GM12878 (cell line): ENCODE data around the gene DNASE2B. TPM values are rescaled to one million over a fixed set of nuclear protein-coding genes. Genes with fewer than 3 reads are reported as not detected.

Experiments used
- ATAC-seq: fragments of 200-7000 bp; cut with Tn5 transposase; 3 replicates; pipeline ENCODE4 v1.9.1; 2020; ENCODE audit warnings: mild to moderate bottlenecking, moderate library complexity
- BruUV-seq: library from RNA; stranded (reverse); fragments of 400-500 nt; replicated peaks from 2 replicates; lab custom pipeline; 2021; lab: Mats Ljungman, UMichigan
- CTCF ChIA-PET: fragments of 300-600 bp; sonication (Branson Sonifier 250); formaldehyde crosslinking; extraction: SDS; loops from one replicate; lab custom pipeline; 2021; ENCODE audit warnings: inconsistent platforms; lab: Yijun Ruan, JAX
- POLR2A ChIA-PET: fragments of 350-600 bp; formaldehyde crosslinking; extraction: SDS; loops from one replicate; lab custom pipeline; 2021; ENCODE audit warnings: inconsistent platforms; lab: Charles Lee
- RAD21 ChIA-PET: fragments of 300-600 bp; sonication (Branson Sonifier 250); formaldehyde crosslinking; loops from one replicate; lab custom pipeline; 2023; ENCODE audit warnings: antibody characterized with exemption; ENCODE audit not compliant: unreplicated experiment; lab: Charles Lee
- SMC1A ChIA-PET: fragments of 300-600 bp; sonication (Branson Sonifier 250); formaldehyde crosslinking; loops from one replicate; lab custom pipeline; 2023; ENCODE audit not compliant: unreplicated experiment, uncharacterized antibody; lab: Charles Lee
- DNase-seq: peaks from one replicate; pipeline ENCODE4 v3.0.0-alpha.2; 2011; ENCODE audit warnings: low read depth, low spot score
- FAIRE-seq: peaks from 3 replicates; lab custom pipeline; 2011; peaks lifted over from hg19 to GRCh38; lab: Jason Lieb, UNC
- H2AFZ ChIP-seq: 2 replicates; pipeline ENCODE4 v1.6.0; 2011; ENCODE audit warnings: low read depth, low read length, control low read depth; ENCODE audit not compliant: control insufficient read depth
- H3K27ac ChIP-seq: 2 replicates; pipeline ENCODE4 v1.5.1; 2011; ENCODE audit warnings: control low read depth; ENCODE audit not compliant: control insufficient read depth, insufficient read depth
- H3K27me3 ChIP-seq, 2 experiments: replicated peaks in 1 of 2; 2 replicates each; pipeline versions ENCODE4 v1.6.0 to v1.6.1; 2011; ENCODE audit warnings: low read length in 1 of 2; ENCODE audit not compliant: control insufficient read depth in 2 of 2, insufficient read depth in 2 of 2
- H3K36me3 ChIP-seq, 2 experiments: 2 replicates each; pipeline ENCODE4 v1.5.1; 2011; ENCODE audit warnings: low read length in 1 of 2; ENCODE audit not compliant: control insufficient read depth in 2 of 2, insufficient read depth in 2 of 2
- H3K4me1 ChIP-seq: 2 replicates; pipeline ENCODE4 v1.6.1; 2011; ENCODE audit warnings: mild to moderate bottlenecking, low read length, moderate library complexity, mixed read lengths; ENCODE audit not compliant: control insufficient read depth, insufficient read depth
- H3K4me2 ChIP-seq: 2 replicates; pipeline ENCODE4 v1.6.0; 2011; ENCODE audit warnings: control low read depth; ENCODE audit not compliant: control insufficient read depth, insufficient read depth
- H3K4me3 ChIP-seq: fragments of 200-600 bp; sonication (generic); 2 replicates; pipeline ENCODE4 v1.5.1; 2016
- H3K79me2 ChIP-seq: 2 replicates; pipeline ENCODE4 v1.6.0; 2011; ENCODE audit warnings: low read length; ENCODE audit not compliant: control insufficient read depth, insufficient read depth
- H3K9ac ChIP-seq: 2 replicates; pipeline ENCODE4 v1.8.0; 2011; ENCODE audit warnings: low read length, control low read depth, mixed read lengths; ENCODE audit not compliant: control insufficient read depth, insufficient read depth
- H3K9me3 ChIP-seq: replicated peaks from 3 replicates; pipeline ENCODE4 v1.5.1; 2011; ENCODE audit warnings: mild to moderate bottlenecking, low read length; ENCODE audit not compliant: control insufficient read depth, insufficient read depth
- H4K20me1 ChIP-seq: 2 replicates; pipeline ENCODE4 v1.6.0; 2011; ENCODE audit not compliant: control insufficient read depth, insufficient read depth
- BACH1 ChIP-seq: fragments of 450-650 bp; IDR thresholded peaks from 2 replicates; pipeline ENCODE4 v1.6.1; 2017; ENCODE audit warnings: mild to moderate bottlenecking, borderline replicate concordance
- CBX3 ChIP-seq: fragments of 200-600 bp; sonication (generic); IDR thresholded peaks from 2 replicates; pipeline ENCODE4 v1.6.1; 2016; ENCODE audit warnings: low read depth, borderline replicate concordance
- ESRRA ChIP-seq: IDR thresholded peaks from 2 replicates; pipeline ENCODE4 v1.6.1; 2012; ENCODE audit warnings: mild to moderate bottlenecking, low read length, improper control_type of control experiment
- FOS ChIP-seq: IDR thresholded peaks from 3 replicates; pipeline ENCODE4 v1.6.1; 2011; ENCODE audit warnings: borderline replicate concordance; ENCODE audit not compliant: insufficient read length; ENCODE audit errors: extremely low read depth
- FOXM1 ChIP-seq: IDR thresholded peaks from 2 replicates; pipeline ENCODE4 v1.6.1; 2012; ENCODE audit warnings: low read depth, mild to moderate bottlenecking, inconsistent platforms, low read length, moderate library complexity
- HCFC1 ChIP-seq: fragments of 150-350 bp; IDR thresholded peaks from 2 replicates; pipeline ENCODE4 v1.6.1; 2014; ENCODE audit warnings: low read length
- IKZF2 ChIP-seq, 2 experiments: fragments of 450-650 bp; IDR thresholded peaks; 2 replicates each; pipeline ENCODE4 v1.6.1; 2017; ENCODE audit warnings: mild to moderate bottlenecking in 2 of 2, moderate library complexity in 2 of 2
- JUND ChIP-seq: IDR thresholded peaks from 2 replicates; pipeline ENCODE4 v1.6.1; 2012; ENCODE audit warnings: low read depth, mild to moderate bottlenecking, low read length, improper control_type of control experiment, moderate library complexity
- MEF2B ChIP-seq: fragments of 450-650 bp; IDR thresholded peaks from 2 replicates; pipeline ENCODE4 v1.6.1; 2018; ENCODE audit warnings: mild to moderate bottlenecking, moderate library complexity; ENCODE audit not compliant: partially characterized antibody, poor library complexity, severe bottlenecking
- NFYA ChIP-seq: IDR thresholded peaks from 2 replicates; pipeline ENCODE4 v1.6.1; 2011; ENCODE audit warnings: low read depth, mild to moderate bottlenecking, low read length, improper control_type of control experiment, borderline replicate concordance
- PBX3 ChIP-seq: IDR thresholded peaks from 2 replicates; pipeline ENCODE4 v1.6.1; 2011; ENCODE audit warnings: mild to moderate bottlenecking, low read depth, low read length, moderate library complexity; ENCODE audit not compliant: insufficient replicate concordance
- SMARCA5 ChIP-seq: fragments of 450-650 bp; IDR thresholded peaks from 2 replicates; pipeline ENCODE4 v1.6.1; 2017; ENCODE audit warnings: mild to moderate bottlenecking
- SP1 ChIP-seq: IDR thresholded peaks from one replicate; pipeline ENCODE4 v1.6.1; 2011; ENCODE audit warnings: low read depth, low read length
- SPI1 ChIP-seq: IDR thresholded peaks from 2 replicates; pipeline ENCODE4 v1.6.1; 2011; ENCODE audit warnings: low read depth, mild to moderate bottlenecking, low read length, moderate library complexity, borderline replicate concordance; ENCODE audit not compliant: insufficient read depth
- ZNF622 ChIP-seq: fragments of 450-650 bp; IDR thresholded peaks from 2 replicates; pipeline ENCODE4 v1.6.1; 2017; ENCODE audit warnings: mild to moderate bottlenecking, inconsistent platforms
- ZSCAN29 ChIP-seq: fragments of 450-650 bp; IDR thresholded peaks from 2 replicates; pipeline ENCODE4 v1.6.1; 2017; ENCODE audit warnings: mild to moderate bottlenecking, moderate library complexity
- WGBS: methylation state at CpG from one replicate; pipeline ENCODE4 v1.1.6; 2016; ENCODE audit warnings: low lambda C conversion rate; ENCODE audit not compliant: insufficient replicate concordance, insufficient coverage; ENCODE audit errors: missing lambda C conversion rate; 5-methylcytosine and 5-hydroxymethylcytosine counted together
- in situ Hi-C: fragments of 300-500 bp; cut with MboI; formaldehyde crosslinking; loops from 9 replicates; pipeline ENCODE4 v1.14.3; 2018; ENCODE audit warnings: mixed read lengths
- intact Hi-C: fragments of 100-400 bp; cut with micrococcal nuclease; formaldehyde crosslinking; loops from one replicate; pipeline ENCODE4 v1.14.2; 2022; ENCODE audit not compliant: unreplicated experiment
- polyA plus RNA-seq, 11 experiments: library from polyadenylated mRNA; depleted of rRNA in 4 of 11; unstranded in 6 of 11; stranded (reverse) in 5 of 11; fragments of >200 nt; fragmentation: Nextera tagmentation in 4 of 11; fragmentation: Illumina TruSeq in 1 of 11; extraction: Ambion mirVana in 4 of 11; extraction: Trizol in 1 of 11; gene quantifications; 1 replicate in 1 of 11; 2 replicates in 10 of 11; pipeline versions ENCODE4 v1.2.1 to v1.2.3, GENCODE V29; 2011 to 2016; ENCODE audit warnings: inconsistent platforms in 2 of 11, missing spikeins in 2 of 11, low read depth in 1 of 11
- total RNA-seq, 4 experiments: library from RNA; depleted of rRNA in 3 of 4; stranded (reverse); fragments of >200 nt in 3 of 4; fragmentation: Illumina TruSeq in 1 of 4; extraction: Trizol in 1 of 4; gene quantifications; 2 replicates each; pipeline versions ENCODE4 v1.2.1 to v1.2.3, GENCODE V29; 2013 to 2021

The DNASE2B gene
- total and polyA plus RNA-seq, 10 of the 15 experiments (the other 5 are each of a cell fraction or from before 2014, with no cell fraction given): not detected

DNA sequence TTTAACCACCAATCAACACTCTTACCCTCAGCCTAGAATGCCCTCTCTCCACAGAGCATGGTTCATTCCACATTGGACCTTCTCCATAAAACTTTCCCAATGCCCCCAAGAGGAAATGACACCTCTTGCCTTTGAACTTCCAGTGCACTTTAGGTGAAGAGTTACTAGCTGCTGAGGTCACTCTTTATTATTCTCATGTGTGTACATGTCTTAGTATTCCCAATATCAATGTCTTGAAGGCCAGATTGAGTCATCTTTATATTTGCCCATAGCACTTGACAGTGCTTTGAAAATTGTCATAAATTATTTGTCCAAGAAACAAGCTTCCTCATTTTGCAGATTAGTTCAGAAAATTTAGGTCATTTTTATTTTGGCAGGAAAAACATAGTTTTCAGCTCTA lies 8.1 kb upstream of the DNASE2B start:
- BruUV-seq: no TSS peak
- Histone ChIP-seq H3K36me3 (no peaks in the 10 kb centered on the region), H3K4me2 (no peak overlapping the region), H3K27ac (no peak overlapping the region), H3K79me2 (no peaks in the 10 kb centered on the region), H2AFZ (no peak overlapping the region), H3K4me1 (peaks cover 10% of the 10 kb centered on the region), H3K27me3 (no peaks in the 10 kb centered on the region), H3K4me3 (no peak overlapping the region), H4K20me1 (no peaks in the 10 kb centered on the region), H3K9me3 (no peaks in the 10 kb centered on the region), H3K9ac (no peak overlapping the region)
- ATAC-seq: no peak
- intact Hi-C loops (no loop called here), in situ Hi-C loops (no loop called here)
- DNase-seq: no peak
- CTCF ChIA-PET: interaction anchor here (0.6 to 1.8 kb wide), 11 partner anchors 9 to 754 kb away, joined by 3 to 12 read pairs (median 3); no protein-coding TSS in a partner anchor
- FAIRE-seq: no peak
- TF ChIP-seq BACH1: no peak
- no peak for TF ChIP-seq HCFC1
- TF ChIP-seq ZNF622: no peak
- TF ChIP-seq JUND: no peak
- no peak for TF ChIP-seq CBX3
- POLR2A ChIA-PET: interaction anchor here (2.2 kb wide), 1 partner anchor 9 kb away, joined by 4 read pairs; no protein-coding TSS in a partner anchor
- RAD21 ChIA-PET: interaction anchor here (0.9 kb wide), 1 partner anchor 167 kb away, joined by 3 read pairs; no protein-coding TSS in a partner anchor
- SMC1A ChIA-PET: interaction anchor here (1.2 to 3.2 kb wide), 8 partner anchors 9 to 82 kb away, joined by 3 to 14 read pairs (median 5); no protein-coding TSS in a partner anchor

DNA sequence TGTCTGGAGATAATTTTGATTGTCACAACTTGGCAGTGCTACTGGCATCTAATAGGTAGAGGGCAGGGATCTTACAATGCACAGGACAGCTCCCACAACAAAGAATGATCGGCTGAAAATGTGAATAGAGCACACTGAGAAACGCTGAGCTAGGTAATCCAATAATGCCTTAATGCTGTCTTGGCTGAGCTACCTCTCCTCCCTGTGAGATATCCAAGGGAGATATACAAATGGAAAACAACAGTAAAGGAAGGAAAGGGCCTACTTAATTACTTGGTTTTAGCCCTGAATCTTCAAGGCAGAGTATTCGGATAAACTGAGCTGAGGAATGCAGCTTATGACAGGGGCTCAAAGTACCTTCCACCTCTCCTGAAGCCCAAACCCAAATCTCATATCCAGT lies 2.9 kb downstream of the DNASE2B start:
- FAIRE-seq (no peak), DNase-seq (no peak), ATAC-seq (no peak)
- CTCF ChIA-PET: interaction anchor here (1.1 to 1.5 kb wide), 2 partner anchors 31 to 352 kb away, joined by 4 to 5 read pairs; no protein-coding TSS in a partner anchor
- no peaks in the 10 kb centered on the region for H3K79me2 ChIP-seq
- 88% methylated on average over 3 of the region's 3 CpGs for WGBS
- no TSS peak for BruUV-seq
- H3K4me3 ChIP-seq: no peak overlapping the region
- no peak overlapping the region for H2AFZ ChIP-seq
- H3K9me3 ChIP-seq: no peaks in the 10 kb centered on the region
- SMC1A ChIA-PET: interaction anchor here (1.1 kb wide), 1 partner anchor 9 kb away, joined by 6 read pairs; no protein-coding TSS in a partner anchor
- no peak overlapping the region for H3K9ac ChIP-seq
- in situ Hi-C loops: no loop called here
- H3K36me3 ChIP-seq: no peaks in the 10 kb centered on the region
- no peak overlapping the region for H3K4me2 ChIP-seq
- H4K20me1 ChIP-seq: no peaks in the 10 kb centered on the region
- no peaks in the 10 kb centered on the region for H3K4me1 ChIP-seq
- RAD21 ChIA-PET: no interaction called here
- no peak overlapping the region for H3K27ac ChIP-seq
- POLR2A ChIA-PET: no interaction called here
- intact Hi-C loops: no loop called here
- H3K27me3 ChIP-seq: no peaks in the 10 kb centered on the region
- TF ChIP-seq IKZF2 (IDR thresholded peaks at IDR 0.05): no peak
- TF ChIP-seq PBX3: no peak
- no peak for TF ChIP-seq FOS
- no peak for TF ChIP-seq SMARCA5
- no peak for TF ChIP-seq SP1
- no peak for TF ChIP-seq FOXM1
- no peak for TF ChIP-seq MEF2B
- no peak for TF ChIP-seq JUND
- TF ChIP-seq ESRRA: no peak
- TF ChIP-seq NFYA: no peak
- no peak for TF ChIP-seq ZSCAN29
- no peak for TF ChIP-seq BACH1
- TF ChIP-seq SPI1: no peak
